Thoracic aorta (tissue), 2 donors: Measurements from ENCODE around the gene ANKS1A. TPM values are rescaled to one million over a fixed set of nuclear protein-coding genes. Genes with fewer than 3 reads are reported as not detected.

Source experiments
- ATAC-seq: fragments of 150-250 bp; one replicate; pipeline ENCODE4 v1.8.0; 2017; ENCODE audit warnings: low read depth; ENCODE audit not compliant: insufficient number of reproducible peaks, low FRiP score
- DNase-seq: peaks from one replicate; pipeline ENCODE4 v3.0.0-alpha.2; 2020; ENCODE audit warnings: low spot score
- H3K27ac ChIP-seq, 2 donors: fragments of 200-600 bp; sonication (generic); 1 replicate in 1 of 2; 2 replicates in 1 of 2; pipeline ENCODE4 v1.5.1; 2016; ENCODE audit warnings: mild to moderate bottlenecking in 2 of 2, moderate library complexity in 2 of 2
- H3K27me3 ChIP-seq: fragments of 200-600 bp; sonication (generic); replicated peaks from 2 replicates; pipeline ENCODE4 v1.6.0; 2016; ENCODE audit warnings: mild to moderate bottlenecking; ENCODE audit not compliant: insufficient read depth
- H3K36me3 ChIP-seq: fragments of 200-600 bp; sonication (generic); one replicate; pipeline ENCODE4 v1.5.1; 2016
- H3K4me1 ChIP-seq, 2 donors: fragments of 200-600 bp; sonication (generic); 1 replicate in 1 of 2; 2 replicates in 1 of 2; pipeline versions ENCODE4 v1.5.1 to v1.6.0; 2016; ENCODE audit warnings: low read depth in 2 of 2, mild to moderate bottlenecking in 1 of 2; ENCODE audit not compliant: control insufficient read depth in 1 of 2
- H3K4me3 ChIP-seq: fragments of 200-600 bp; sonication (generic); 2 replicates; pipeline ENCODE4 v1.5.1; 2016; ENCODE audit warnings: mild to moderate bottlenecking
- H3K9me3 ChIP-seq: fragments of 200-600 bp; sonication (generic); 2 replicates; pipeline ENCODE4 v1.5.1; 2016
- total RNA-seq, 2 donors: library from RNA; depleted of rRNA; stranded (reverse); fragments of >200 nt; gene quantifications; one replicate each; pipeline versions ENCODE4 v1.1.0 to v1.2.3, GENCODE V29; 2016
- TF ChIP-seq, protein P1 (sequence below): fragments of 200-600 bp; sonication (generic); IDR thresholded peaks from one replicate; pipeline ENCODE4 v1.5.1; 2019; ENCODE audit warnings: antibody characterized with exemption

The ANKS1A gene
- total RNA-seq, 2 donors from 2014 or later: 37.9 to 55.4 TPM

DNA sequence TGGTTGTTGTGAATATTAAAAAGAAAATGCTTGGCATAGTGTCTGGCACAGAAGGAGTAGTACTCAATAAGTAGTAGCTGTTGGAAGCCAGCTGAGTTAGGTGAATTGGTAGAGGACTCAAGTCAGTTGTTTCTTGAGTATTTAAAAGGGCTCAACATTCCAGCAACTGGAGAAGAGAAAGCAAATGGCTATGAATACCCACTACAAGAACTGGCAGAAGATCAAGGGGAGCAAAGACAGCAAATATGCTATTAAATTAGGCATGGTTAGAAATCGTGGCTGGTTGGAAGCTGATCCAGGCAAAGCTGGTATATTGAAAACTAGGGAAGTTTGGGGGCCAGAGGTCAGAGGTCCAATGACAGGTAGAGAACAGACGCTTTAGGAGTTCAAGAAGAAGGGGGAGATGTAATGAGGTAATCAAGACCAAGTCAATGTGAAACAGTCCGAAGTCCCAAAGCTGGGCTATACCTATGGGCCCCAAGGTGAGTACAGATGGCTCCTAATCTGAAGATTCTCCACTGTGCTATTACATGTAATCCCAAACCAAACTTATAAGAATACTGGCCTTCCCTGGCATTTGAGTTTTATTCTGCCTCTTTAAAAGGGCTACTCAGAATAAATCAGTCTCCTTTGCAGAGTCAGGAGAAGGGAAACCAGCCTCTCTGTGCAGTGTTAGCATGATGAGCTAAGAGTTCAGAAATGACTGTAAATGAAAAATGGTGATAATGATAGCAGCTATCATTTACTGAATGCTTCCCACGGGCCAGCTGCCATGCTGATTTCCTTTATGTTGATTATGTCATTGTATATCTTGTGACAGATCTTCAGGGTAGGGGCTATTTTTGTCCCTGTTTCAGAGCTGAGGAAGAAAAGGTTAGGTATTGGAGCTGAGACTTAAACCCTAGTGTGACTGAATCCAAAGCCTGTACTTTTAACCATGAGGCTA is 122.3 kb downstream of the ANKS1A start:
- ATAC-seq: no peak
- DNase-seq: no peak
- TF ChIP-seq, protein P1, sequence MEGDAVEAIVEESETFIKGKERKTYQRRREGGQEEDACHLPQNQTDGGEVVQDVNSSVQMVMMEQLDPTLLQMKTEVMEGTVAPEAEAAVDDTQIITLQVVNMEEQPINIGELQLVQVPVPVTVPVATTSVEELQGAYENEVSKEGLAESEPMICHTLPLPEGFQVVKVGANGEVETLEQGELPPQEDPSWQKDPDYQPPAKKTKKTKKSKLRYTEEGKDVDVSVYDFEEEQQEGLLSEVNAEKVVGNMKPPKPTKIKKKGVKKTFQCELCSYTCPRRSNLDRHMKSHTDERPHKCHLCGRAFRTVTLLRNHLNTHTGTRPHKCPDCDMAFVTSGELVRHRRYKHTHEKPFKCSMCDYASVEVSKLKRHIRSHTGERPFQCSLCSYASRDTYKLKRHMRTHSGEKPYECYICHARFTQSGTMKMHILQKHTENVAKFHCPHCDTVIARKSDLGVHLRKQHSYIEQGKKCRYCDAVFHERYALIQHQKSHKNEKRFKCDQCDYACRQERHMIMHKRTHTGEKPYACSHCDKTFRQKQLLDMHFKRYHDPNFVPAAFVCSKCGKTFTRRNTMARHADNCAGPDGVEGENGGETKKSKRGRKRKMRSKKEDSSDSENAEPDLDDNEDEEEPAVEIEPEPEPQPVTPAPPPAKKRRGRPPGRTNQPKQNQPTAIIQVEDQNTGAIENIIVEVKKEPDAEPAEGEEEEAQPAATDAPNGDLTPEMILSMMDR: no peak
- Histone ChIP-seq H3K4me3 (no peak overlapping the region), H3K9me3 (no peaks in the 10 kb centered on the region), H3K27ac (no peak overlapping the region), H3K36me3 (no peaks in the 10 kb centered on the region), H3K4me1 (peaks cover 3 to 19% of the 10 kb centered on the region in 2 donors), H3K27me3 (no peaks in the 10 kb centered on the region)

DNA sequence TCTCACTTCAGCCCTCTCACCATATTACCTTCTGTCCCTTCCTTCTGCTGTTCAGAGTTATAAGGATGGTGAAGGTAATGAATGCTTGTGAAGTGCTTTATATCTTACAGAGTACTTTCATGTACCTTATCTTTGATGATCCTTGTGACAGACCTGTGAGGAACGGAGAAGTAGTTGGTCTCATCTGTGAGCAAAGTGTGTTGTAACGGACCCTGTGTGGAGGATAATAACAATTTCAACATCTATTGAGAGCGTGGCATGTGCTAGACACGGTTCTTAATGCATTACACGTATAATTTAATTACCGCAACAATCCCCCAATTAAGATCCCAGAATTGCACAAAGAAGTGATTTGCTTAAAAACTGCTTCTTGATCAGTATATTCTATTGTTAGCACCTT is 124.6 kb downstream of the ANKS1A start:
- peaks cover 3 to 23% of the 10 kb centered on the region in 2 donors for H3K4me1 ChIP-seq
- TF ChIP-seq, protein P1: no peak
- no peak for ATAC-seq
- DNase-seq: no peak
- H3K36me3 ChIP-seq: no peaks in the 10 kb centered on the region
- no peak overlapping the region for H3K27ac ChIP-seq
- no peaks in the 10 kb centered on the region for H3K9me3 ChIP-seq
- H3K4me3 ChIP-seq: no peak overlapping the region
- no peaks in the 10 kb centered on the region for H3K27me3 ChIP-seq

DNA sequence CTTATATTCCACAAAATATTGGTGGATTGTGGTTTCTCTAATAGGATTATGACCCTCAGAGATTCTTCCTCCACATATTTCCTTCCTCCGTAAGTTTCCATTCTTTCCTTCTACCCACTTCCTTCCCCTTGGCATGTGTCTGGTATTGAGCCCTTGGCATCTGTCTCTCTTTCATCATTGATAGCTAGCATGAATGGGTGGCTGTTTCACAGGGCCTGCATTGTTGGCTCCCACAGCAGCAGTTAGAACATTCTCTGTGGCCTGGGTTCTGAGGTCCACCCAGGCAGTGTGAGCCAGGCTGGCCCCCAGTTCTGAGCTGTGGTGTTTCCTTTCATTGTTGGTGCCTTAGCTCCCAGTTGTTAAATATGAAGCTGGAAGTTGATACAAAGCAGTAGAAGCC is 125.3 kb downstream of the ANKS1A start:
- TF ChIP-seq, protein P1: no peak
- Histone ChIP-seq H3K27ac (peak overlapping the region; percentile 9 to 47), H3K27me3 (no peaks in the 10 kb centered on the region), H3K36me3 (no peaks in the 10 kb centered on the region), H3K4me1 (peaks cover 3 to 29% of the 10 kb centered on the region in 2 donors), H3K9me3 (no peaks in the 10 kb centered on the region), H3K4me3 (no peak overlapping the region)
- DNase-seq (no peak), ATAC-seq (no peak)

DNA sequence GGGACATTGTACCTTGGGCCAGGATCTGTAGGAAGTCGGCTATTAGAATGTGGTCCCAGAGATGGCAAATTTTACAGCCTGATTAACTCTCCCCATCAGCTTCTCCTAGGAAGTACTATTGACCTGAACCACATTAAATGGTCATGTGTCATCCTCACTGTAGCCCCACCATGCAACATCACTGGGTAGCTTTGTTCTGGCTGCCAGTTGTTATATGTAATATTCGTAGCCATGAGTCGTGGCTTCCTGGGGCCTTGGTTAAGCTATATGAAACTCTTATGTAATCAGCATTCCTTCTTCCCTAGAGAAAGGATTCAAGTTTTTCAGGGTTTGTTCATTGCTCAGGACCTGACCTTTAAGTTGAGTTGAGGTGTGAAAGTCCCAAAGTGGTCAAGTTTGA is 125.7 kb downstream of the ANKS1A start:
- Histone ChIP-seq H3K4me1 (peaks cover 5 to 33% of the 10 kb centered on the region in 2 donors), H3K27me3 (no peaks in the 10 kb centered on the region), H3K9me3 (no peaks in the 10 kb centered on the region), H3K27ac (peak overlapping the region; percentile 9 to 87), H3K4me3 (no peak overlapping the region), H3K36me3 (no peaks in the 10 kb centered on the region)
- no peak for DNase-seq
- TF ChIP-seq, protein P1: no peak
- ATAC-seq: no peak

DNA sequence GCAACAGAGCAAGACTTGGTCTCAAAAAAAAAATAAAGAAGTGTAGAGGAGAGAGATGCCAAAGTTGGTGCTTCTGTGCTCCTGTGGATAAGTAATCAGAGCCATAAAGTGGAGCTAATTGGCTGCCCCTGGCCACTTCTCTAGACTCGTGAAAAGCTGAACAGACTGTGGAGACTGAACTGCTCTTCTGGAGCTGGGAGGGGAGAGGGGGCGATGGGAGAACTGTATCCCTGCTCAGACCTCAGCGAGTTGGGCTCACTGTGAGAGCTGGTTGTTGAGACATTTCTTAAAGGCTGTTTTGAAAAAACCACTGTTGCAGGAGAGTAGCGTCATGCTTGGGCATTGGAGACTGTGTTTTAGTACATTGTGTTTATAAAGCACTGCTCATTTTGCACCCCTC is 126.4 kb downstream of the ANKS1A start:
- DNase-seq (no peak), ATAC-seq (no peak)
- Histone ChIP-seq H3K27ac (peak overlapping the region; percentile 87 to 97), H3K9me3 (no peaks in the 10 kb centered on the region), H3K36me3 (no peaks in the 10 kb centered on the region), H3K27me3 (no peaks in the 10 kb centered on the region), H3K4me3 (no peak overlapping the region), H3K4me1 (peaks cover 9 to 40% of the 10 kb centered on the region in 2 donors)
- TF ChIP-seq, protein P1: no peak
